BE2C (cell line): Measurements from ENCODE around the gene SUDS3.

Source experiments
- DNase-seq: peaks from one replicate; pipeline ENCODE4 v3.0.0-alpha.2; 2020
- H3K27me3 ChIP-seq: fragments of 250-450 bp; sonication (Bioruptor Pico); 2 replicates; pipeline ENCODE4 v1.5.1; 2020; ENCODE audit warnings: mild to moderate bottlenecking
- H3K36me3 ChIP-seq: fragments of 250-450 bp; sonication (Bioruptor Pico); 2 replicates; pipeline ENCODE4 v1.5.1; 2020; ENCODE audit warnings: mild to moderate bottlenecking
- H3K4me1 ChIP-seq: fragments of 250-450 bp; sonication (Bioruptor Pico); 2 replicates; pipeline ENCODE4 v1.5.1; 2020
- H3K4me3 ChIP-seq: 2 replicates; pipeline ENCODE4 v1.5.1; 2011; ENCODE audit warnings: low read depth, low read length
- H3K9me3 ChIP-seq: fragments of 250-450 bp; sonication (Bioruptor Pico); 2 replicates; pipeline ENCODE4 v1.5.1; 2020
- CTCF ChIP-seq: IDR thresholded peaks from 2 replicates; pipeline ENCODE4 v1.5.1; 2012; ENCODE audit warnings: mild to moderate bottlenecking, low read depth, low read length

The SUDS3 gene

GRCh38 chr12:118354903-118355302, 21.5 kb upstream of the SUDS3 start:
- Histone ChIP-seq H3K4me1 (peaks cover 7% of the 10 kb centered on the region; the same call in 1 of the 2 replicates), H3K4me3 (no peak overlapping the region), H3K36me3 (no peaks in the 10 kb centered on the region), H3K27me3 (no peaks in the 10 kb centered on the region), H3K9me3 (no peaks in the 10 kb centered on the region)
- no peak for DNase-seq
- TF ChIP-seq CTCF, result no peak

- no peaks in the 10 kb centered on the region for H3K9me3 ChIP-seq
- H3K27me3 ChIP-seq, result no peaks in the 10 kb centered on the region
- no peak overlapping the region for H3K4me3 ChIP-seq
- no peak for TF ChIP-seq CTCF
- no peaks in the 10 kb centered on the region for H3K36me3 ChIP-seq
- DNase-seq, result no peak
- H3K4me1 ChIP-seq, result peaks cover 7% of the 10 kb centered on the region; the same call in 1 of the 2 replicates
Observed at GRCh38 chr12:118355843-118356242, 20.5 kb upstream of the SUDS3 start.

DNA sequence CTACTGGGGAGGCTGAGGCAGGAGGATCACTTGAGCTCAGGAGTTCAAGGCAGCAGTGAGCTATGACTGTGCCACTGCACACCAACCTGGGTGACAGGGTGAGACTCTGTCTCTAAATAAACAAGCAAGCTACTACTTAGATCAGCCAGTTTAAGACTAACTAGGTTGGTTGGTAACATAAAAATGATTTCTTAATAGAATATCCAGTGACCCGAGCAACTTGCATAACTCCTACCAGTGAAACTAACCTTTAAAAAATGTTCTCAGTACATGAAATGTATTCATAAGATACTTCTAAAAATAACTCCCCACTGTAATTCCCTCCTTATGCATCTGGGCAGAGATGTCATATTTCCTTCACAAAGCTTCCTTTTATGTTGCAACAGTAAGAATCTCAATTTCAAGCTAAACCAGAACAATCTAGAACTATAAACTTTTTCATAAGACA, 19.5 kb upstream of the SUDS3 start:
- Histone ChIP-seq H3K9me3 (no peaks in the 10 kb centered on the region), H3K4me3 (no peak overlapping the region), H3K27me3 (no peaks in the 10 kb centered on the region), H3K4me1 (peaks cover 7% of the 10 kb centered on the region; the same call in 1 of the 2 replicates), H3K36me3 (no peaks in the 10 kb centered on the region)
- DNase-seq, result no peak
- no peak for TF ChIP-seq CTCF

- H3K4me3 ChIP-seq, result no peak overlapping the region
- no peaks in the 10 kb centered on the region for H3K36me3 ChIP-seq
- no peaks in the 10 kb centered on the region for H3K27me3 ChIP-seq
- peak; percentile 27 for DNase-seq
- peaks cover 7% of the 10 kb centered on the region; the same call in 1 of the 2 replicates for H3K4me1 ChIP-seq
- no peaks in the 10 kb centered on the region for H3K9me3 ChIP-seq
- TF ChIP-seq CTCF, result no peak
Observed at GRCh38 chr12:118357257-118358007, 18.9 kb upstream of the SUDS3 start.

- Histone ChIP-seq H3K27me3 (no peaks in the 10 kb centered on the region), H3K4me3 (no peak overlapping the region), H3K36me3 (no peaks in the 10 kb centered on the region), H3K9me3 (no peaks in the 10 kb centered on the region), H3K4me1 (peaks cover 7% of the 10 kb centered on the region; the same call in 1 of the 2 replicates)
- TF ChIP-seq CTCF, result no peak
- DNase-seq, result no peak
Observed at GRCh38 chr12:118358008-118358359, 18.4 kb upstream of the SUDS3 start.
